NCI-H2081 treated with DMSO at 0.1 percent for 48 hours (cell line): ENCODE data around the gene SNTB2.

ENCODE experiments used
- DNase-seq: peaks from one replicate; lab custom pipeline; 2025; lab: John Stamatoyannopoulos, UW

The SNTB2 gene

GRCh38 chr16:69180011-69180338 is 7.0 kb upstream of the SNTB2 start:
- no peak for DNase-seq

GRCh38 chr16:69182730-69183416 is 4.1 kb upstream of the SNTB2 start:
- DNase-seq = no peak

- DNase-seq = no peak
Observed at GRCh38 chr16:69187446-69188235, 677 bp downstream of the SNTB2 start.

GRCh38 chr16:69188236-69188549 is 1.2 kb downstream of the SNTB2 start:
- DNase-seq = no peak

- DNase-seq = no peak
Observed at GRCh38 chr16:69188716-69189115, 1.8 kb downstream of the SNTB2 start.

- DNase-seq = no peak
Observed at GRCh38 chr16:69190046-69190588, 3.2 kb downstream of the SNTB2 start.

- DNase-seq = no peak
Observed at GRCh38 chr16:69190598-69190997, 3.6 kb downstream of the SNTB2 start.

- DNase-seq = no peak
Observed at GRCh38 chr16:69191136-69191535, 4.2 kb downstream of the SNTB2 start.

- DNase-seq = no peak
Observed at GRCh38 chr16:69193855-69194254, 6.9 kb downstream of the SNTB2 start.

GRCh38 chr16:69194488-69194887 is 7.5 kb downstream of the SNTB2 start:
- DNase-seq = no peak

- DNase-seq = no peak
Observed at GRCh38 chr16:69195369-69196029, 8.5 kb downstream of the SNTB2 start.

GRCh38 chr16:69197573-69197972 is 10.6 kb downstream of the SNTB2 start:
- no peak for DNase-seq

GRCh38 chr16:69199382-69199781 is 12.4 kb downstream of the SNTB2 start:
- no peak for DNase-seq

GRCh38 chr16:69201291-69201690 is 14.3 kb downstream of the SNTB2 start:
- no peak for DNase-seq

GRCh38 chr16:69201787-69202186 is 14.8 kb downstream of the SNTB2 start:
- DNase-seq = no peak

- DNase-seq = no peak
Observed at GRCh38 chr16:69204172-69204571, 17.2 kb downstream of the SNTB2 start.

- DNase-seq = no peak
Observed at GRCh38 chr16:69209735-69210134, 22.8 kb downstream of the SNTB2 start.

- no peak for DNase-seq
Observed at GRCh38 chr16:69217433-69217832, 30.5 kb downstream of the SNTB2 start.

GRCh38 chr16:69219279-69219678 is 32.3 kb downstream of the SNTB2 start:
- no peak for DNase-seq

GRCh38 chr16:69223882-69224281 is 36.9 kb downstream of the SNTB2 start:
- no peak for DNase-seq

GRCh38 chr16:69225121-69225520 is 38.2 kb downstream of the SNTB2 start:
- DNase-seq = no peak

- DNase-seq = no peak
Observed at GRCh38 chr16:69233124-69233523, 46.2 kb downstream of the SNTB2 start.

- DNase-seq = no peak
Observed at GRCh38 chr16:69234460-69234859, 47.5 kb downstream of the SNTB2 start.
